SIG-M5 treated with dmso at 0.1 percent for 504 hours (cell line): ENCODE measurements around the gene NUDT3.
A peak's percentile ranks its signal among the peaks of the same experiment; 100 is the strongest.

ENCODE experiments used
- DNase-seq: peaks from one replicate; lab custom pipeline; 2025; ENCODE audit not compliant: unreplicated experiment; lab: John Stamatoyannopoulos, UW

NUDT3 gene

DNA sequence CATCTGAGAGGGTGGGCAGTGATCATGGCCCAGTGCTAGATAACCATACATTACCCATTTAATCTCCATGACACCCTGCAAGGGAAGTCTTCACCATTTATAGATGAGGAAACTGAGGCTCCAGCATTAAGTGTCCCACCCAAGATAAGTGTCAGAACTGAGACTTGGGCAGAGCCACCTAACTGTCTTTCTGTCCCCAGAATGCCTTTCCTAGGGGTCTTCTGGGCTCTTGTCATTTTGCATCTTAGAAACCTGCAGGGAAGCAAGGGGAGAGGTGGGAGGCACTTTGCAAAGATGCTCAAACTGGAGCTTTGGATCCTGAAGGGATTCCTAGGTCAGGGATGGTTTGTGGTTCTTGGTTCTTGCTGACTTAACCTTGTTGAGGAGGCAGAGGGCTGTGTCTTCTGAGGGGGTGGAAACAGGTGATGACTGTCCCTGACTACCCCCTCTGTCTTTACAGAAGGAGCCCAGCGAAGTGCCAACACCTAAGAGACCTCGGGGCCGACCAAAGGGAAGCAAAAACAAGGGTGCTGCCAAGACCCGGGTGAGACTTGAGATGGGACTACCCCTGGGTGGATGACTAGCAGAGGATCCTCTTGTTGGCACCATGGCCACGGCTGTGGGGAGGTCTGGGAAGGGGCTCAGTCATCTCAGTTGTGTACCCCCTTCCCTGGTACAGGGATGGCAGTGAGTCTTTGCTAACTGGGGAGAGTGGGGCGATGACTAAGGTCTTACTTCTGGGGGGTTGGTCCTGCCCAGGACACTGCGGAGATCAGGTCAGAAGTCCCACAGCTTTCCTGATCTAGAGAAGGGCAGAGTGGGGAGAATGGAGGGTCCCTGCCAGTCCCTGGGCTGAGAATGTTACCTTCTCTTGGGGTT is 150.0 kb downstream of the NUDT3 start:
- DNase-seq, result no peak

DNA sequence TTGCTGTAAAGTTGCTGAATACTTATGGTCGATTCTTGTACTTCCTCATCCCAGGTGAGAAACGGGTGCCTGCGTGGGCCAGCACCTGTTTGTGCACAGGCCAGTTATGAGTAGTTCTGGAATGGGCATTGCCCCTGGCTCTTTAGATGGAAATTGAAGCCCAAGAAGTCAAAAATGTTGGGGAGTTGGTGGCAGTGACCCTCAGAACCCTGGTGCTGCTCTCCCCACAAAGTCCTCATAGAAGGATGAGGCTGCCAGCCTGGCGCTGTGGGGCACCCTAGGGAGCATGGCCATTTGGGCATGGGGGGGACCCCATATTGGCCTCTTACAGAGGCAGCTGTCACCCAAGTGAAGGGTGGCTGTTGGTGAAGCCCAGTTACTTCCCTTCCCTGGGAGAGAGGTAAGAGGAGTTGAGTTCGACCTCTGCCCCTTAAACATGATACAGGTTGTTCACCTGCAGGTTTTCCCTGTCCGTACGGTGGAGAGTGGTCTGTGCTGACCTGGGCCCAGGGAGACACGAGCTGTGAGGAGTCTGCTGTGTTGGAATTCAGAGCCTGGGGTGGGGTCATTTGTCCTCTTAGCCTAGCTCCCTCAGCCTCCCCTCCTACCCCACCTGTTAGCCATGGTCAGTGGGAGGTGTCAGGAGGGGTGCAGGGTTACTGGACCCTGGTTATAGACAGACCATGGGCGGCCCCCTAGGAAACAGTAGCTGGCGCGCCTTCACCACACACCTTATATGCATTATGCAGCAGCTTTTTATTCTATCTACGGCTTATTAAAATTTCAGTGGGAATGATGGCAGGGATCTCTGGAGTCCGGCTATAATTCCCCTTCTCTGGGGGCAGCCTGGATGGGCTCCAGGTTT is 150.9 kb downstream of the NUDT3 start:
- DNase-seq, result no peak

DNA sequence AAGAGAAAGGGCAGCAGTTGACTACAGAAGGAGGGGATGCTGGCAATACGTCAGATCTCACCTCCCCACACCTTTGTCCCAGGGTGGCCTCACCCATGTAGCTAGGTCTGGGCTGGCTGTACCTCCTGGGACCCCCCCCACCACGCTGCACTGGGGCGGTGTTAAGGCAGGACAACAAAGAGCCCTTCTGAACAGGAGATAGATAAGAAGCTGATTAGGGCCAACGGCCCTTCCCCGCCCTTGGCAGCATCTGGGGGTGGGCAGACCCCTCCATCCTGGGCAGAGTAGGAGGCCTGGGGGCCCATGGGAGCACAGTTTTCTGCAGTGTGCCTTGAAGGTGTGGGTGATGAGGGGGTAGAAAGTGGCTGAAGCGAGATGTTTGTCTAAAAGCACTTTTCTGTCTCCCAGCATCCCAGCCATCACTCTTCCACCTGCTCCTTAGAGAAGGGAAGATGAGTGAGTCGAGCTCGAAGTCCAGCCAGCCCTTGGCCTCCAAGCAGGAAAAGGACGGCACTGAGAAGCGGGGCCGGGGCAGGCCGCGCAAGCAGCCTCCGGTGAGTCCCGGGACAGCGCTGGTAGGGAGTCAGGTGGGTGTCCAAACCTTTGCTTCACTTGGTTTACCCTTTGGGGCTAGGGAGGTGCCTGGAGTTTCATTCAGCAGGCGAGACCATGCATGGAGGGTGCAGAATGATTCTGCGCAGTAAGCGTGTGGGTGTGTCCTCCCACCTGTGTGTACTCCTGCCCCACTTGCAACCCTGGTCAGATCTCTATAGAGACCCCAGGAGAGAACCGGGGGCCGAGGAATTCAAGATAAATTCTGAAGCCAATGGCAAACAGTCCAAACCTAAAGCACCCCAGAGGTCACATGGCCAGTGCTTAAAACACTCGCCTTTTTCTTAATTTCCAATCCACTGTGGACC is 151.9 kb downstream of the NUDT3 start:
- DNase-seq, result no peak

DNA sequence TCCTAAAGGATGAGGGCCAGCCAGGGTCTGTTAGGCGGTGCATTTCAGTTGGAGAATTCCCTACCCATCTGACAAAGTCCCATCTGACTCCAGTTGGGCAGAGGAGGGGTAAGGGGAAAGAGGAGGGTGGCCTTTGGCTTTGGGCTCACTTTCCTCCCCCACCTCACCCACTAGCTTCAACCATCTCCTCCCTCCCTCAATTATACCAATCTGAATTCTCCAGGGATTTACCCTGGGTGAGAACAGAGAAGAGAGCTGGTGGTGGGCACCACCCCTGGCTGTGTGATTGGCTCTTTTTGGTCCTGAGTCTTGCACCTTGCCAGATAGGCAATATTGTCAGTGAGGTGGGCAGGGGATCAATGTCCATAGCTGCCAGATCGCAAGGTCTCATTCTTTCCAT is 152.6 kb downstream of the NUDT3 start:
- no peak for DNase-seq

DNA sequence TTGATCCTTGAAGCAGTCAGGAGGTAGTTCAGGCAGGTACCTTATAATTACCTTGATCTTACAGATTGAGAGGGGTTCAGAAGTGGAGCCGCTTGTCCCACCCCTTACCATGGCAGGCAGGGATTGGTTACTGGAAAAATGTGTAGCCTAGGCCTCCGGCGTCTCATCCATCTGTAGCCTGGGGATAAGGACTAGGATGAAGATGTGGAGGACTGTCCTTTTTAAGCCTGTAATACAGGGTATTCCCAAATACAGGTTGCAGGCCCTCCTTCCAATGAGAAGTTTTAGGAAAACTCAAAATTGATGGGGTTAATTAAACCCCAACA is 153.0 kb downstream of the NUDT3 start:
- no peak for DNase-seq

DNA sequence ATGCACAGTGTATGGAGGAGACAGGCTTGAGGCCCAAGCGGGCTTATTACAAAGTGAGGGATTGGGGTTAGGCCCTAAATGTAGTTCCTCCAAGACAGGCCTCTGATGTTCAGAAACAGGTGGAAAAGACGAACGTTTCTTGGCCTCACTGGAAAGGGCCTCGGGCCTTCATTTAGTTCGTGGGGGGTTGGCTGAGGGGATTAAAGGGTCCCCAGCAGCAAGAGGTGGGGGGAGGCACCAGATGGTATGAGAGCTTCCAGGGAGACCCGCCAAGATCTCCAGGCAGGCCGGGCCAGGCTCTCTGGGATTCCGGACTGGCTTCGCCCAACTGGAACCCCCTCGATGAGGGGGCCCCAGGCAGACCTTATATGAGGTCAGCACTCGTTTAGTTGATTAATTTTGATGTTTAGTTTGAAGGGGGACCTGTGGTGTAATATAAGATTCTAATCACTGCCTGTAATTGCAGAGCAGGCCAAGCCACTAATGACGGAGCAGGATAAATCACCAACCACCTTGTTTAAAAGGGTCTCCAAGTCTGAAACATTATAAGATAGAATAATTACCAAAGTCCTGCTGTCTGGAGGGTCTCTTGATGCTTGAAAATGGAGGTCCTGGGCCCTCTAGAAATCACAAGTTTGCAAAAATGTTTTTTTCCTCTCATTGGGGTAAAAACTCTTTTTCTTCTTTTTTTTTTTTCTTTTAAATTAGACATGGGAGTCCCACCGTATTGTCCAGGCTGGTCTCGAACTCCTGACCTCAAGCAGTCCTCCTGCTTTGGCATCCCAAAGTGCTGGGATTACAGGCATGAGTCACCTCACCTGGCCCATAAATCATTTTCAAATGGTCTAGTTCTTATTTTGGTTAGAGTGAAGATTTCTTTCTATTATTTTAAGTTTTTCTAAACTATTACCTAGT is 153.6 kb downstream of the NUDT3 start:
- DNase-seq, result no peak

DNA sequence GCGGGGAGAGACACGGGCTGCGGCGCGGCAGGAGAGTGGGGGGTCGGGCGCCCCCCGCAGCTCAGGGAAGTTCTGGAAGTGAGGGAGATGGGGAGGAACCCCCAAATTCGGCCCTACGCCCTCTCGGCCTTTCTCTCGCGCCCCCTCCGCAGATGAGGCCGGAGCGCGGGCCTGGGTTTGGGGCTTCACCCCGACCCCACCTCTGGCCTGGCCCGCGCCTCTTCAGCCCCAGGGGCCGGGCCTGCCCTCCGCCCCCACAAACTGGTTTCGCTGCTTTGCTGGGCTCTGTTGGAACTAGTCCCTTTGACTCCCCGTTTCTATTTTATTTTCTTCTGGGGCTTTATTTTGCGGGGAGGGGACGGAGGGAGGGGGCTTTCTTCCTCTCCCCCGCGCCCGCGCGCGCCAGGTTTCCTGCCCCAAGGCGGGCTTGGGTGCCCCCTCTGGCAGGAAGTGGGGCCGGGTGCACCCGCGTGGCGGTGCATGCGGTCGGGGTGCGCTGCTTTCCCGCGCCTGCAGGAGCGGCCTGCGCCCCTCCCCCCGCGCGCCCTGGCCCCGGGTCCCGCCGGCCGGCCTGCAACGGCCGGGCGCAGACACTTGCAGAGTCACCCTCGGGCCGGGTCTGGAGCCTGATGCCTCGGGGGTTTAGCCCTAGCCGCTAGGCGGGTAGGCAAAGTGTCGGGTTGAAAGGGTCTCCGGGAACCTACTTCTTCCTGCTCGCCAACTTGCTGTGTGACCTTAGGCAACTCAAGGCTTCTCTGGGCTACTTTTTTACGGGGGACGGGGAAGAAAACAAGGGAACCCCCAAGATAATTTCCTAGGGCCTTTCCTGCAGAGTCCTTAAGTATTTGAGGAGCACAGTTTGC is 154.5 kb downstream of the NUDT3 start:
- peak; percentile 33 for DNase-seq

DNA sequence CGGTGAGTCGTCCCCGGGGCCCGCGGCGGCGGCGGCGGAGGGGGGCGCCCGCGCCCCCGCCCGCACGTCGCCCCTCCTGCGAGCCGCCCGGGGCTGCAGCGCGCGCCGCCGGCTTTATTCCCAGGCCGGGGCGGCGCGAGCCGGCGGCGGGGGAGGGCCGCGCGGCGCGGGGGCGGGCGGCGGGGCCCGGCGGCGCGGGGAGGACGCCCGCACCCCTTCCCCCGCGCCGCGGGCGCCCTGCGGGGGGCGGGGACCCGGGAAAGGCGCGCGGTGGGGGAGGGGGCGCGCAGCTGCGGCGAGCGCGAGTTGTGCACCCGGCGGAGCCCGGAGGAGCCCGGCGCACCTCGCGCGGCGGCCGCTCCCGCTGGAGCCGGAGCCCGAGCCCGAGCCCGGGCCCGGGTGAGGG is 155.2 kb downstream of the NUDT3 start:
- no peak for DNase-seq

DNA sequence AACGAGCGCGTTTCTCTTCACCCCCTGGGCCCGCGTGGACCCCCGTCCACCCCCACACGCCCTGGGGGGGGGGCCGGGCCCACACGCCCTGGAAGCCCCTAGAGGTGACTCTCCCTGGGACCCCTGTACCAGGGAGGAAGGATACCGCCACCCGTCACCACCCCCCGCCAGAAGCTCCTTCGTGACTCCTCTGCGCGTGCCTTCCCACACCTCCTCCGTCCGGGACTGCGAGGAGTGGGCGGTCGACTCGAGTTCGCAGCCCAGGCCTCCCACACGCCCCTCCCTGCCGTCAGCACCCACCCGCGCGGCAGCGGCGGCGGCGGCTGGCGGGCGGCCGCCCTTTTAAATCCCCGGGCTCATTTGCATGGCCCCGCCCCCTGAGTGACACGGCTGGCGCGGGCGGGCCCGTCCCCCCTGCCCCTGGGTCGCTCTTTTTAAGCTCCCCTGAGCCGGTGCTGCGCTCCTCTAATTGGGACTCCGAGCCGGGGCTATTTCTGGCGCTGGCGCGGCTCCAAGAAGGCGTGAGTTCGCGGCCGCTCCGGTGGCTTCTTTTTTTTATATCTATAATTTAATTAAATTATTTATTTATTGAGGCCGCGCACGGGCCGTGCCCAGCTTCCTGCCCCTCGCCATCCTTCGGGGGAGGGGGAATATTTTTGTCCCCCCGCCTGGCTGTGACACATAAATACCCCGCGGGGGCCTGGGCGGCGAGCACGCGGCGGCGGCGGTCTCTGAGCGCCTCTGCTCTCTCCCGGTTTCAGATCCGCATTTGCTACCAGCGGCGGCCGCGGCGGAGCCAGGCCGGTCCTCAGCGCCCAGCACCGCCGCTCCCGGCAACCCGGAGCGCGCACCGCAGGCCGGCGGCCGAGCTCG is 155.8 kb downstream of the NUDT3 start, which contains the start of gene HMGA1:
TSS of gene HMGA1 (plus strand) at position 431 of the 873 bp plus-strand sequence. CDS start 3,908 bp downstream, outside the sequence.
- peak; percentile 88 for DNase-seq

DNA sequence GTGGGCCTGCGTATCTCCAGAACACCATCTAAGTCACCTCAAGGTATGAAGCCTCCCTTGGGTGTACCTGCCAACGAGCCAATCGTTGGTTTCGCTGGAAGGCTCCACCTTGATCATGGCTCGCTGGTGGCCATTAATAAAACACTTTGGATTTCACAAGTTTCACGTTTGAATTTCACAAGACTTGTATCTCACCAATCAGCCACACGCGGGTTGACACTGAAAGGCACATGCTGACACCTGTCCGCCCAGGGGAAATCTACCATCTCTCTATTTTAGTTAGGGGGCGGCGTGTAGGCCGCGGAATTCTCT is 156.4 kb downstream of the NUDT3 start:
- DNase-seq, result no peak

DNA sequence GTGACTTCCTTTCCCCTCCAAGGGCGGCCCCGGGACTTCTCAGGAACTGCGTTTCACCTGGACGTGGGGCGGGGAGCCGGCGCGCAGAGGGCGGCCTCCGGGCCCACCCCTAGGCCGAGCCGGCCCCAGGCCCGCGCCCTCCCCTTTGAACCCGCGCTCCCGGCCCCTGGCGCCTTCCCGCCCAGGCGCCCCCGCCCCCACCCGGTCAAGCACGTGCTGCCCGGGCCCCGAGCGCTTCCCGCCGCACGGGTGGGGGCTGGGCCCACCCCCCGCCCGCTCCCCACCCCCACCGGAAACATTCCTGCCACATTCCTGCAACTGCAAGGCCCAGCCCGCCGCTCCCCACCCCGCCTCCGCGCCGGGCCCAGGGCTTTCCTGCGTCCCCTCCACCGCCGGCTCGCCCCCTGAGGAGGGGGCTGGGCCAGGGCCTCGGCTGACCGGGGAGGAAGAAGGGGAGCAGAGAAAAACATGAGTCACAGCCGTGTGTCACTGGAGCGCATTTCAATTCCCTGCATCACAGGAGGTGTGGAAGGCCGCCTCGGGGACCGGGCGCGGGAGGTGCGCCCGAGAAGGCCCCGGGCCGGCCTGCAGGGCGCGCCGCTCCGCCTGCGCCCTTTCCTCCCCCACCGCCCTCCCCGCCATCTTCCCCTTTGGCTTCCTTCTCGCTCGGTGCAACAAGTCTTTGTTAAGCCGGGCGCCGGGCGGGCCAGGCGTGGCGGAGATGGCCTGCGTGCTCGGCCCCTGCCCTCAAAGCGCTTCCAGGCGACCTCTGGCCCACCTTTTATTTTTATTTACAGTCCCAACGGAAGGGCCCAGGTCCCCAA is 156.9 kb downstream of the NUDT3 start:
- no peak for DNase-seq

DNA sequence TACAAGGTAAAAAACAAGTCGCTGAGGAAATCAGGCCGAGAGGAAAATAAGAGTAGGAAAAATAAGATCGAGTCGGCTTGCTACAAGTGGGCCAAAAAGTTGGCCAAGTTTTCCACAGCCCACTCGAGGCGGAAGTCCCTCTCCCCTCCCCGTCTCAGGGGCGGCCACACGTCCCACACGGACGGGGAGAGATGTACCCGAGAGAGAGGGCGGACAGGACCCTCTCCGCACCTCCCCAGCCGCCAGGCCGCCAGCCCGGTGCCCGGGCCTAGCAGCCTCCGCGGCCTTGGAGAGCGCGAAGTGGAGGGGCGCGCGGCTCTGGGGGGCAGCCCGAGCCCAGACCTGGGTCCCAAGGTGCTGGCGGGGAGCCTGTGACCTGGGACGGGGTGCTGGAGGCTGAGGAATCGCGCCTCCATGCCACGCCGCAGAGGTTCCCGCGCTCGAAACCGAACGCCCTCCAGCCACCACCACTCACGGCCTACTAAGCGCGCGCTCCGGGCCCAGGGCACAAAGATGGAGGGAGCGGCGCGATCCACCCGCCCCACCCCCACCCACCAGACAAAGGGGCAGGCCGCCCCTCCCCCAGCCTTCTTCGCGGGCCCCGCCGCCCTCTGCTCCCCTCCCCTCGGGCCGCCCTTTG is 157.7 kb downstream of the NUDT3 start:
- DNase-seq, result no peak

DNA sequence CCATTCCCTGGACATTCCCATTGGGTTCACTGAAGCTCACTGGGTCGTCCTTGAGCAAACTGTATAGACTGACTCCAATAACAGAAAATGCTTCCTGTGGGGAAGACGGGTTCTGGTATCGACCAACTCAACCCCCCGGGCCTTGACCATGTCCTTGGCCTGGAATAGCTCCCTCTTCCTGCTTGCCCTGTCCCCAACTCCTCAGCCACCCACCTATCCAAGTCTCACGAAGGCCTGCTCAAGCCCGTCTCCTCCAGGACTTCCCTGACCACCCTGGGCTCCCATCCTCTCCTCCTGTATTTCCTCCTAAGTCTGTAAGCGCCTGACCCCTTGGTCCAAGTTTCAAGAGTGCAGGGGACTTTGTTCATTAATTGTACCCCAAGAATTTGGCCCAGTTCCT is 158.6 kb downstream of the NUDT3 start:
- no peak for DNase-seq

DNA sequence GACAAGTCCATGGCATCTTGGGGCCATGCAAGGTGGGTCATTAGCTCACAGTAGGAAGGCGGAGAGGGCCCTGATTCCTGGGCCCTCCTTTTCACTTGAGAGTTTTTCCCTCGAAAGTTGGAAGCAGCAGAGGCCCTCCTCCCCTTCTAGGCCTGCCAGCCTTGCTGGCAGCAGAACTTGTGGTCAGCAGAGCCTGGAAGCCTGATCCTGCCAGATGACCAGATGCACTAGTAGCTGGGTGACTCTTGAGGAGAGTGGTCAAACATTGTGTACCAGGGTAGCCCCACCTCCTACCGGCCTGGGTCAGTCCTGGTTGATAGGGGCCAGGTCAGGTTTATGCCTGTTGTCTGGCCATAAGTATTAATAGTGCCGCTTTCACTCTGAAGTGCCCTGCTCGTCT is 159.6 kb downstream of the NUDT3 start:
- no peak for DNase-seq

DNA sequence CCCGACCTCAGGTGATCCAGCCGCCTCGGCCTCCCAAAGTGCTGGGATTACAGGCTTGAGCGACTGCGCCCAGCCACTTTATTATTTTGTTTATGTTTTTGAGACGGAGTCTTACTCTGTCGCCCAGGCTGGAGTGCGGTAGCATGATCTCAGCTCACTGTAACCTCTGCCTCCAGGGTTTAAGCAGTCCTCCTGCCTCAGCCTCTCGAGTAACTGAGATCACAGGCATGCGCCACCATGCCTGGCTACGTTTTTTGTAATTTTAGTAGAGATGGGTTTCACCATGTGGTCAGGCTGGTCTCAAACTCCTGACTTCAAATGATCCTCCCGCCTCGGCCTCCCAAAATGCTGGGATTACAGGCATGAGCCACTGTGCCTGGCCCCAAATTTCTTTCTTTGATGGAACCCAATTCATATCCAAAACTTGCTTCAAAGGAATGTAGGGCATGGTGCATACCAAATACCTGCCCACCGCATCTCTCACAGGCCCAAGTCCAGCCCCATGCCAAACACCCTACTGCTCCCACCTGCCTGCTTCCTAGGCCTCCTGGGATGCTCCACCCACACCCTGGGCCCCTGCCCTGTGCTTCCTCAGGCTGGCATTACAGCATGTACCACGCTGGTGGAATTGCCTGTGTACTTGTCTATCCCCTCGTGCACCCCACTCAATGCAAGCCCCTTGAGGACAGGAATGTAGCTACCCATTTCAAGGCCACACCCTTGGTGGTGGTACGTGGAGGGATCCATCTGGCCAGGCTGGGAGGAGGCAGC is 160.7 kb downstream of the NUDT3 start:
- DNase-seq, result no peak

DNA sequence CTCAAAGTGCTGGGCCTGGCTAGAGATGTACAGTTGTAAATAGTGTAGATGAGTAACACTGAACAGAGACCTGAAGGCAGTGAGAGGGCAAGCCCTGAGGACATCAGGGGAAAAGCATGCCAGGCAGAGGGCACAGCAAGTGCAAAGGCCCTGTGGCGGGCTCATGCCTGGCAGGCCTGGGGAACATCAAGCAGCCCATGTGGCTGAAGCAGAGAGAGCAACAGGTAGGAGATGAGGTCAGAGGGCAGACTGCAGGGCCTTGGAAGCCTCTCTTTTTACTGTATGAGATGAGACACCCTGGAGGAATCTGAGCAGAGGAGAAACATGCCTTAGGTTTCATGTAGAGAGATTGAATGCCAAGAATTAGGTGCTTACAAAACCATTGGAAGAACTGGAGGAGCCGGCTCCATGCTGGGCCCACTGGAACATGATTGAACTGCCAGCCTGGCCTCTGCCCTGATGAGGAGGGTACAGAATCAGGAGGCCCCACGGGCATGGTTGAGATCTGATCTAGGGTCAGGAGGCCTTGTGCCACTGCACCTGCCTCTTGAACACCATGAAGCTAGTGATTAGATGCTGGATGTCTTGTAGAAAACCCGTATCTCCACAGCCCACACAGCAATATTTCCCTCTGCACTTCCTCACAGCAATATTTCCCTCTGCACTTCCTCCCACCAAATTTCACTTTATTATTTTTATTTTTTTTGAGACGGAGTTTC is 161.7 kb downstream of the NUDT3 start:
- no peak for DNase-seq
